RWPE2 (cell line): ENCODE data around the gene EYA2.
"Not testable (repeated sequence)": the region's sequence is repeated elsewhere in the genome, so short reads cannot be mapped to it uniquely, and the experiment has no call there.

Experiments
- ATAC-seq: fragments of 200-7000 bp; cut with Tn5 transposase; 3 replicates; pipeline ENCODE4 v1.9.1; 2021; ENCODE audit warnings: low read depth
- DNase-seq: peaks from one replicate; pipeline ENCODE4 v3.0.0-alpha.2; 2020; ENCODE audit warnings: low spot score
- H3K27ac ChIP-seq: fragments of 450-650 bp; 2 replicates; pipeline ENCODE4 v1.5.1; 2017; ENCODE audit warnings: mild to moderate bottlenecking; ENCODE audit not compliant: poor library complexity, severe bottlenecking
- H3K27me3 ChIP-seq: fragments of 250-450 bp; sonication (Bioruptor Pico); 2 replicates; pipeline ENCODE4 v1.5.1; 2021; ENCODE audit warnings: mild to moderate bottlenecking, moderate library complexity; ENCODE audit not compliant: insufficient read depth, poor library complexity, severe bottlenecking
- H3K36me3 ChIP-seq: fragments of 250-450 bp; sonication (Bioruptor Pico); 2 replicates; pipeline ENCODE4 v1.5.1; 2020; ENCODE audit warnings: low read depth, mild to moderate bottlenecking, moderate library complexity
- H3K4me1 ChIP-seq: fragments of 250-450 bp; sonication (Bioruptor Pico); 2 replicates; pipeline ENCODE4 v1.5.1; 2021; ENCODE audit warnings: mild to moderate bottlenecking, moderate library complexity; ENCODE audit not compliant: insufficient read depth, poor library complexity, severe bottlenecking
- H3K4me3 ChIP-seq: fragments of 250-450 bp; sonication (Bioruptor Pico); 2 replicates; pipeline ENCODE4 v1.5.1; 2021; ENCODE audit warnings: mild to moderate bottlenecking, moderate library complexity; ENCODE audit not compliant: severe bottlenecking
- H3K9me3 ChIP-seq: fragments of 250-450 bp; sonication (Bioruptor Pico); 2 replicates; pipeline ENCODE4 v1.5.1; 2021; ENCODE audit warnings: mild to moderate bottlenecking, moderate library complexity; ENCODE audit not compliant: severe bottlenecking
- TF ChIP-seq, protein P1 (sequence below): fragments of 450-650 bp; IDR thresholded peaks from one replicate; pipeline ENCODE4 v1.5.1; 2017; ENCODE audit warnings: mild to moderate bottlenecking, moderate library complexity; ENCODE audit not compliant: poor library complexity, severe bottlenecking

Gene EYA2

GRCh38 chr20:46955601-46956556 lies 61.2 kb downstream of the EYA2 start:
- peak overlapping the region; percentile 68 for H3K27ac ChIP-seq
- ATAC-seq = no peak

GRCh38 chr20:46959081-46959692 lies 64.5 kb downstream of the EYA2 start:
- Histone ChIP-seq H3K9me3 (peaks cover 12% of the 10 kb centered on the region), H3K36me3 (no peaks in the 10 kb centered on the region), H3K4me3 (no peak overlapping the region), H3K27ac (peak overlapping the region; percentile 76), H3K4me1 (peaks cover 43% of the 10 kb centered on the region), H3K27me3 (no peaks in the 10 kb centered on the region)
- TF ChIP-seq, protein P1, sequence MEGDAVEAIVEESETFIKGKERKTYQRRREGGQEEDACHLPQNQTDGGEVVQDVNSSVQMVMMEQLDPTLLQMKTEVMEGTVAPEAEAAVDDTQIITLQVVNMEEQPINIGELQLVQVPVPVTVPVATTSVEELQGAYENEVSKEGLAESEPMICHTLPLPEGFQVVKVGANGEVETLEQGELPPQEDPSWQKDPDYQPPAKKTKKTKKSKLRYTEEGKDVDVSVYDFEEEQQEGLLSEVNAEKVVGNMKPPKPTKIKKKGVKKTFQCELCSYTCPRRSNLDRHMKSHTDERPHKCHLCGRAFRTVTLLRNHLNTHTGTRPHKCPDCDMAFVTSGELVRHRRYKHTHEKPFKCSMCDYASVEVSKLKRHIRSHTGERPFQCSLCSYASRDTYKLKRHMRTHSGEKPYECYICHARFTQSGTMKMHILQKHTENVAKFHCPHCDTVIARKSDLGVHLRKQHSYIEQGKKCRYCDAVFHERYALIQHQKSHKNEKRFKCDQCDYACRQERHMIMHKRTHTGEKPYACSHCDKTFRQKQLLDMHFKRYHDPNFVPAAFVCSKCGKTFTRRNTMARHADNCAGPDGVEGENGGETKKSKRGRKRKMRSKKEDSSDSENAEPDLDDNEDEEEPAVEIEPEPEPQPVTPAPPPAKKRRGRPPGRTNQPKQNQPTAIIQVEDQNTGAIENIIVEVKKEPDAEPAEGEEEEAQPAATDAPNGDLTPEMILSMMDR = no peak
- DNase-seq (peak; percentile 98), ATAC-seq (peak; percentile 83)

More at GRCh38 chr20:46955601-46956556, 61.2 kb downstream of the EYA2 start:
- Histone ChIP-seq H3K9me3 (peaks cover 12% of the 10 kb centered on the region), H3K27me3 (no peaks in the 10 kb centered on the region), H3K36me3 (no peaks in the 10 kb centered on the region), H3K4me3 (no peak overlapping the region), H3K4me1 (peaks cover 36% of the 10 kb centered on the region)
- TF ChIP-seq, protein P1 = no peak
- no peak for DNase-seq

- ATAC-seq (no peak), DNase-seq (no peak)
- Histone ChIP-seq H3K36me3 (no peaks in the 10 kb centered on the region), H3K27ac (peak overlapping the region; percentile 76), H3K4me3 (no peak overlapping the region), H3K9me3 (peaks cover 12% of the 10 kb centered on the region), H3K27me3 (no peaks in the 10 kb centered on the region), H3K4me1 (peaks cover 41% of the 10 kb centered on the region)
- TF ChIP-seq, protein P1 = no peak
Measured at GRCh38 chr20:46959821-46960220, 65.2 kb downstream of the EYA2 start.

GRCh38 chr20:46960536-46960935 lies 65.9 kb downstream of the EYA2 start:
- H3K27me3 ChIP-seq = no peaks in the 10 kb centered on the region
- TF ChIP-seq, protein P1 = no peak
- H3K36me3 ChIP-seq = no peaks in the 10 kb centered on the region
- peak overlapping the region; percentile 76 for H3K27ac ChIP-seq
- no peak overlapping the region for H3K4me3 ChIP-seq
- DNase-seq (no peak), ATAC-seq (no peak)
- peaks cover 38% of the 10 kb centered on the region for H3K4me1 ChIP-seq
- peaks cover 12% of the 10 kb centered on the region for H3K9me3 ChIP-seq

DNA sequence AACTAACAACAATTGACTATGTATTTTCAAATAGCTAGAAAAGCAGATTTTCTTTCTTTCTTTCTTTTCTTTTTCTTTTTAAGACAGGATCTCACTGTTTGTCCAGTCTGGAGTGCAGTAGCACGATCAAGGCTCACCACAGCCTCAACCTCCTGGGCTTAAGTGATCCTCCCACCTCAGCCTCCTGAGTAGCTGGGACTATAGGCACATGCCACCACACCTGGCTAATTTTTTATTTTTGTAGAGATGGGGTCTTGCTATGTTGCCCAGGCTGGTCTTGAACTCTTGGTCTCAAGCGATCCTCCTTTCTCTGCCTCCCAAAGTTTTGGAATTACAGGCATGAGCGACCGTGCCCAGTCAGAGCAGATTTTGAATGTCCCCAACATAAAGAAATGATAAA lies 67.3 kb downstream of the EYA2 start:
- not testable (repeated sequence) for H3K36me3 ChIP-seq, H3K4me3 ChIP-seq, H3K27ac ChIP-seq, ATAC-seq, H3K9me3 ChIP-seq, DNase-seq, H3K27me3 ChIP-seq
- peaks cover 33% of the 10 kb centered on the region for H3K4me1 ChIP-seq
